Karpas-422 (cell line): ENCODE measurements around the gene DHFR. TPM values are rescaled to one million over a fixed set of nuclear protein-coding genes. Genes with fewer than 3 reads are reported as not detected.
"Not testable (repeated sequence)": the region's sequence is repeated elsewhere in the genome, so short reads cannot be mapped to it uniquely, and the experiment has no call there.

ENCODE experiments used
- DNase-seq: peaks from one replicate; pipeline ENCODE4 v3.0.0-alpha.2; 2015
- H2AFZ ChIP-seq: fragments of 200-600 bp; sonication (generic); 2 replicates; pipeline ENCODE4 v1.6.1; 2014; ENCODE audit warnings: antibody characterized with exemption, low read length, mixed read lengths
- H3K27ac ChIP-seq: fragments of 200-600 bp; sonication (generic); 2 replicates; pipeline ENCODE4 v1.5.1; 2014; ENCODE audit warnings: mild to moderate bottlenecking, low read length, moderate library complexity
- H3K27me3 ChIP-seq: fragments of 200-600 bp; sonication (generic); 2 replicates; pipeline ENCODE4 v1.6.1; 2014; ENCODE audit warnings: low read length, mixed read lengths
- H3K36me3 ChIP-seq: fragments of 200-600 bp; sonication (generic); 2 replicates; pipeline ENCODE4 v1.6.1; 2014; ENCODE audit warnings: low read length, mixed read lengths; ENCODE audit not compliant: insufficient read depth
- H3K4me1 ChIP-seq: fragments of 200-600 bp; sonication (generic); 2 replicates; pipeline ENCODE4 v1.6.1; 2014; ENCODE audit warnings: mild to moderate bottlenecking, low read length, mixed read lengths
- H3K4me2 ChIP-seq: fragments of 200-600 bp; sonication (generic); 2 replicates; pipeline ENCODE4 v1.6.1; 2014; ENCODE audit warnings: low read length, low read depth, mild to moderate bottlenecking; ENCODE audit not compliant: poor library complexity, severe bottlenecking
- H3K4me3 ChIP-seq: fragments of 200-600 bp; sonication (generic); 2 replicates; pipeline ENCODE4 v1.5.1; 2014; ENCODE audit warnings: mild to moderate bottlenecking, antibody characterized with exemption, low read length, mixed read lengths
- H3K79me2 ChIP-seq: fragments of 200-600 bp; sonication (generic); 2 replicates; pipeline ENCODE4 v1.6.1; 2014; ENCODE audit warnings: mild to moderate bottlenecking, low read length, mixed read lengths
- H3K9ac ChIP-seq: fragments of 200-600 bp; sonication (generic); 2 replicates; pipeline ENCODE4 v1.6.0; 2014; ENCODE audit warnings: low read length
- H3K9me2 ChIP-seq: fragments of 200-600 bp; sonication (generic), shearing (Covaris generic); replicated peaks from 2 replicates; pipeline ENCODE4 v1.6.0; 2014; ENCODE audit warnings: mild to moderate bottlenecking, low read length, moderate library complexity; ENCODE audit not compliant: insufficient read depth
- H3K9me3 ChIP-seq: fragments of 300-700, 200-600 bp; sonication (generic); 2 replicates; pipeline ENCODE4 v1.6.1; 2014; ENCODE audit warnings: low read length, mixed read lengths
- H4K20me1 ChIP-seq: fragments of 200-600 bp; sonication (generic); 2 replicates; pipeline ENCODE4 v1.6.1; 2014; ENCODE audit warnings: mild to moderate bottlenecking, antibody characterized with exemption, low read length, low read depth; ENCODE audit not compliant: insufficient read depth
- total RNA-seq: library from RNA; depleted of rRNA; stranded (reverse); fragments of >200 nt; shearing (Covaris generic); gene quantifications from 2 replicates; pipeline ENCODE4 v1.2.3, GENCODE V29; 2014; ENCODE audit warnings: low replicate concordance

DHFR gene
- total RNA-seq, 1 experiment from 2014 or later = 76.1 TPM

DNA sequence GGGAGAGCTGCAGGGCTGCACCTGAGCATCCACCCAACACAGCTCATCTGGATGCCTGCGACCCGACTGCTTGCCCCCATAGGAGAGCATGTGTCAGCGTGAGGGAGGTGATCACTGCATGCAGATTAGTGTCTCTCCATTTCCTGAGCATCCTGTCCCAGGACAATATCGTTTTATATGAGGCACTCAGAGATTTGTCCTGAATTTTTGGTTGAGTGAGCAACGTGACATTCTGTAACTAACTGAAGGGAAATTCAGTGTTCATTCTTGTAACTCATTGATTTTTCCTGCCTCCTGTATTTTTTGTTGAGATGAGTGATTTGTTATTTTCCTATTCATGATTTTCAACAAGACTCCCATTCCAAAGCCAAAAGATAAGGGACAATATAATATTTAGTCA is 64.0 kb downstream of the DHFR start:
- H3K9me2 ChIP-seq = no peaks in the 10 kb centered on the region
- H4K20me1 ChIP-seq = no peaks in the 10 kb centered on the region
- no peak overlapping the region for H3K27ac ChIP-seq
- no peak overlapping the region for H3K9ac ChIP-seq
- DNase-seq = no peak
- H2AFZ ChIP-seq = no peak overlapping the region
- no peaks in the 10 kb centered on the region for H3K79me2 ChIP-seq
- no peaks in the 10 kb centered on the region for H3K4me1 ChIP-seq
- H3K4me2 ChIP-seq = no peak overlapping the region
- no peaks in the 10 kb centered on the region for H3K36me3 ChIP-seq
- H3K27me3 ChIP-seq = no peaks in the 10 kb centered on the region; the same call in 1 of the 2 replicates
- no peaks in the 10 kb centered on the region for H3K9me3 ChIP-seq
- no peak overlapping the region for H3K4me3 ChIP-seq

DNA sequence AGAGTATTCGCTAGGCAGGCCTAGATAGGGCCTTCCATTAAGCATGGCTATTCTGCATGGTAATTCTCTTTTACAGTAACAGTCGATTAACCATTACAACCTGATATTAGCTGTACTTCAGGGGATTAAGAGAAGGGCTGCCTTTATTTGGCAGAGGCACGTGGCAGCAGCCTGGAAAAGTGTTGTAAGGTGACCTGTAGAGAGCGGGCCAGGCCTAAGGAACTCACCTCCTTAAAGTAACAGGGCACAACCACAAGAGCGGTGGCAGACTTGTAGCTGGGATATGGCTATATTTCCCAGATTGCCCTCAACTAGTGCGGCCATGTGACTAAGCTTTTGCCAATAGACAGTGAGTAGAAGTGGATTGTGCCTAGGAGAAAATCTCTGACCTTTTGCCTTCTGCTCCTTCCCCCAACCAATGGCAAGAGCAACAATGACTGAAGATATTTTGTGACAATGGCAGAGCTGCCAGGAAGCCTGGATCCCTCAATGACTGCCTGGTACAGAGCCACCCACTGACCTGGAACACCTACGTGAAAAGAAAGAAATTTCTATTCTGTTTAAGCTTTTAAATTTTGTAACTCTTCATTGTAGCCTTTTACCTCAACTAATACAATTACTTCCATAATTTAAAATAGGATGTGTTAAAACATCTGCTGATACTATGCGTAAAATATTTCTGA is 65.8 kb downstream of the DHFR start:
- Histone ChIP-seq H3K27me3 (no peaks in the 10 kb centered on the region; the same call in 1 of the 2 replicates), H4K20me1 (no peaks in the 10 kb centered on the region), H3K4me3 (no peak overlapping the region), H3K79me2 (no peaks in the 10 kb centered on the region), H2AFZ (no peak overlapping the region), H3K4me2 (no peak overlapping the region), H3K9me2 (no peaks in the 10 kb centered on the region), H3K36me3 (no peaks in the 10 kb centered on the region), H3K9me3 (no peaks in the 10 kb centered on the region), H3K27ac (no peak overlapping the region), H3K9ac (no peak overlapping the region), H3K4me1 (no peaks in the 10 kb centered on the region)
- DNase-seq = no peak

DNA sequence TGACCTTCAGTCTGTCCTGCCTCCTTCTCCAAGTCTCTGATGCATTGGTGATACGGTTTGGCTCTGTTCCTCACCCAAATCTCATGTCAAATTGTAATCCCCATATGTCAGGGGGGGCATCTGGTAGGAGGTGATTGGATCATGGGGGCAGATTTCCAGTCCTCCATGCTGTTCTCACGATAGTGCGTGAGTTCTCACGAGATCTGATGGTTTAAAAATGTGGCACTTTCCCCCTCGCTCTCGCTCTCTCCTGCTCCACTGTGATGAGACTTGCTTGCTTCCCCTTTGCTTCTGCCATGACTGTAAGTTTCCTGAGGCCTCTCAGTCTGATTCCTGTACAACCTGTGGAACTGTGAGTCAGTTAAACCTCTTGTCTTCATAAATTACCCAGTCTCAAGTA is 70.0 kb downstream of the DHFR start:
- Histone ChIP-seq H2AFZ (no peak overlapping the region), H3K4me2 (no peak overlapping the region), H3K4me1 (no peaks in the 10 kb centered on the region), H3K27me3 (no peaks in the 10 kb centered on the region), H3K4me3 (no peak overlapping the region), H3K9me2 (no peaks in the 10 kb centered on the region), H4K20me1 (no peaks in the 10 kb centered on the region), H3K27ac (no peak overlapping the region), H3K9ac (no peak overlapping the region), H3K79me2 (no peaks in the 10 kb centered on the region), H3K36me3 (no peaks in the 10 kb centered on the region), H3K9me3 (no peaks in the 10 kb centered on the region)
- no peak for DNase-seq

DNA sequence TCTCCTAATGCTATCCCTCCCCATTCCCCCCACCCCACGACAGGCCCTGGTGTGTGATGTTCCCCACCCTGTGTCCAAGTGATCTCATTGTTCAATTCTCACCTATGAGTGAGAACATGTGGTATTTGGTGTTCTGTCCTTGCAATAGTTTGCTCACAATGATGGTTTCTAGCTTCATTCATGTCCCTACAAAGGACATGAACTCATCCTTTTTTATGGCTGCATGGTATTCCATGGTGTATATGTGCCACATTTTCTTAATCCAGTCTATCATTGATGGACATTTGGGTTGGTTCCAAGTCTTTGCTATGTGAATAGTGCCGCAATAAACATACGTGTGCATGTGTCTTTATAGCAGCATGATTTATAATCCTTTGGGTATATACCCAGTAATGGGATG is 74.5 kb downstream of the DHFR start:
- not testable (repeated sequence) for H4K20me1 ChIP-seq

DNA sequence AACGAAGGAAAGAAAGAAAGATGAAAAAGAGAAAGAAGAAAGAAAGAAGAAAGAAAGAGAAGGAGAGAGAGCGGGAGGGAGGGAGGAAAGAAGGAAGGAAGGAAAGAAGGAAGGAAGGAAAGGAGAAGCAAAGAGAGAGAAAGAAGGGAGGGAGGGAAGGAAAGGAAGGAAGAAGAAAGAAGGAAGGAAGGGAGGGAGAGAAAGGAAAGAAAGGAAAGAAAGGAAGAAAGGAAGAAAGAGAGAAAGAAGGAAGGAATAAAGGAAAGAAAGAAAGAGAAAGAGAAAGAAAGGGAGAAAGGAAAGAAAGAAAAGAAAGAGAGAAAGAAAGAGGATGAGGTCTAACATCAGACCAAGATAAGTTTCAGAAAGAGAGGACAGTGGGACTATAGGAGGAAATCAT is 75.7 kb downstream of the DHFR start:
- no peak for DNase-seq
- Histone ChIP-seq H3K4me1 (peaks cover 3% of the 10 kb centered on the region), H3K9me2 (no peaks in the 10 kb centered on the region), H3K27me3 (no peaks in the 10 kb centered on the region), H3K36me3 (no peaks in the 10 kb centered on the region), H3K9me3 (no peaks in the 10 kb centered on the region), H3K79me2 (no peaks in the 10 kb centered on the region), H2AFZ (no peak overlapping the region), H3K27ac (no peak overlapping the region), H3K4me2 (no peak overlapping the region), H4K20me1 (no peaks in the 10 kb centered on the region), H3K4me3 (no peak overlapping the region), H3K9ac (no peak overlapping the region)

More for the DNA sequence above, 74.5 kb downstream of the DHFR start:
- not testable (repeated sequence) for H2AFZ ChIP-seq, H3K79me2 ChIP-seq, DNase-seq, H3K27me3 ChIP-seq, H3K9me3 ChIP-seq, H3K4me1 ChIP-seq, H3K36me3 ChIP-seq, H3K9me2 ChIP-seq, H3K27ac ChIP-seq, H3K9ac ChIP-seq, H3K4me3 ChIP-seq, H3K4me2 ChIP-seq

DNA sequence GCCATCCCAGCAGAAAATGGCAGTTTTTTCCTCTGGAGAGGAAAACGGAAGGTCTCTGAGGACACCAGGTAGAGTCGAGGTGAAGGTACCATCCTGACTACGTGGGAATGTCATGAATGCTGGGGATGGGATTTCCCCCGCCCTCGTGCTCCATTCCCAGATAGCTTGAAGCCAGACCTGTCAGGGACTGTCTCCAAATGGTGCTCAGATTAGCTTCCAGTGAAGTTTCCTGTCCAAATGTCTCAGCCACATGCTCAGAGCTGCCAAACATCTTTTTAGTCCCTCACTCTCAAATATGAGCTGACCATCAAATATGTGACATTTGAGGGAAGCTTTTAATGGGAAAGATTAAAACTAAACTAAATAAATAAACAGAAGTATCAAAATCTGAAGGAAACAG is 77.1 kb downstream of the DHFR start:
- no peaks in the 10 kb centered on the region for H3K9me3 ChIP-seq
- no peak overlapping the region for H3K27ac ChIP-seq
- H3K79me2 ChIP-seq = no peaks in the 10 kb centered on the region
- no peak overlapping the region for H3K4me2 ChIP-seq
- H3K4me3 ChIP-seq = no peak overlapping the region
- no peaks in the 10 kb centered on the region for H4K20me1 ChIP-seq
- H3K9ac ChIP-seq = no peak overlapping the region
- no peaks in the 10 kb centered on the region for H3K27me3 ChIP-seq
- no peak overlapping the region for H2AFZ ChIP-seq
- H3K4me1 ChIP-seq = peaks cover 3% of the 10 kb centered on the region
- H3K36me3 ChIP-seq = no peaks in the 10 kb centered on the region
- H3K9me2 ChIP-seq = no peaks in the 10 kb centered on the region
- no peak for DNase-seq

DNA sequence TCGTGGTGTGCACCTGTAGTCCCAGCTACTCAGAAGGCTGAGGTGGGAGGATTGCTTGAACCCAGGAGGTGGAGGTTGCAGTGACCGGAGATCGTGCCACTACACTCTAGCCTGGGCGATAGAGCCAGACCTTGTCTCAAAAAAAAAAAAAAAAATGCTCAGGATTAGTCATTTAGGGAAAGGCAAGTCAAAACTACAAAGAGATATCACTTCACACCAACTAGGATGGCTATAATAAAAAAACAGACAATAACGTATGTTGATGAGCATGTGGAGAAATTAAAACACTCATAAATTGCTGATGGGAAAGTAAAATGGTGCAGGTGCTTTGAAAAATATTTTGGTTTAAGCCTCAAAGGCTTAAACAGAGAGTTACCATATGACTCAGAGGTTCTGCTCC is 78.4 kb downstream of the DHFR start:
- Histone ChIP-seq H3K27me3 (no peaks in the 10 kb centered on the region), H3K9ac (no peak overlapping the region), H4K20me1 (no peaks in the 10 kb centered on the region), H2AFZ (no peak overlapping the region), H3K9me3 (no peaks in the 10 kb centered on the region), H3K4me2 (no peak overlapping the region), H3K4me3 (no peak overlapping the region), H3K79me2 (no peaks in the 10 kb centered on the region), H3K4me1 (peaks cover 3% of the 10 kb centered on the region), H3K9me2 (no peaks in the 10 kb centered on the region), H3K27ac (no peak overlapping the region), H3K36me3 (no peaks in the 10 kb centered on the region)
- no peak for DNase-seq
